H1 (cell line): ENCODE data around the gene ADAMTS20. TPM values are rescaled to one million over a fixed set of nuclear protein-coding genes. Genes with fewer than 3 reads are reported as not detected.

ENCODE experiments used
- CHD1 ChIP-seq: IDR thresholded peaks from 2 replicates; pipeline ENCODE4 v1.6.1; 2012; ENCODE audit warnings: low read depth, low read length, improper control_type of control experiment
- GABPA ChIP-seq: IDR thresholded peaks from 2 replicates; pipeline ENCODE4 v1.6.1; 2011; ENCODE audit warnings: mild to moderate bottlenecking, low read length, moderate library complexity, borderline replicate concordance; ENCODE audit not compliant: insufficient read depth
- HDAC6 ChIP-seq: IDR thresholded peaks from one replicate; pipeline ENCODE4 v1.7.1; 2012; ENCODE audit warnings: low read depth, mild to moderate bottlenecking, inconsistent platforms, low read length, moderate library complexity
- MAFK ChIP-seq: IDR thresholded peaks from 2 replicates; pipeline ENCODE4 v1.6.1; 2012; ENCODE audit warnings: low read depth, mild to moderate bottlenecking, improper control_type of control experiment, low read length
- RNF2 ChIP-seq: fragments of 200-900, 300-1000 bp; sonication (generic); IDR thresholded peaks from 2 replicates; pipeline ENCODE4 v1.7.1; 2016; ENCODE audit warnings: borderline replicate concordance, low read depth, mild to moderate bottlenecking, antibody characterized with exemption, low read length; ENCODE audit not compliant: poor library complexity, severe bottlenecking; ENCODE audit errors: missing control alignments
- SIX5 ChIP-seq: IDR thresholded peaks from 2 replicates; pipeline ENCODE4 v1.6.1; 2011; ENCODE audit warnings: mild to moderate bottlenecking, low read depth, low read length
- polyA plus RNA-seq, 7 experiments: library from polyadenylated mRNA; depleted of rRNA in 3 of 7; stranded (reverse) in 5 of 7; unstranded in 2 of 7; fragments of >200 nt in 5 of 7; fragments of 200-250 nt in 2 of 7; gene quantifications; 1 replicate in 5 of 7; 2 replicates in 1 of 7; 4 replicates in 1 of 7; pipeline versions ENCODE4 v1.2.1 to v1.2.3, GENCODE V29; 2011 to 2013; ENCODE audit warnings: missing spikeins in 2 of 7, mixed read lengths in 2 of 7
- total RNA-seq: library from RNA; stranded (reverse); fragmentation: NEBNext Ultra II Directional; extraction: Animal tissue kit (Norgen Biotek cat#: 25700); gene quantifications from 2 replicates; pipeline ENCODE4 v1.2.1, GENCODE V29; 2021
- TF ChIP-seq, protein P1 (sequence below): fragments of 300-600 bp; sonication (generic); IDR thresholded peaks from 2 replicates; pipeline ENCODE4 v1.7.1; 2012; ENCODE audit warnings: low read length, moderate library complexity, mild to moderate bottlenecking, inconsistent platforms; ENCODE audit not compliant: insufficient replicate concordance
- TF ChIP-seq, protein P2 (sequence below): IDR thresholded peaks from 2 replicates; pipeline ENCODE4 v1.6.1; 2012; ENCODE audit warnings: inconsistent platforms

ADAMTS20 gene
- total and polyA plus RNA-seq, 2 of the 8 experiments (the other 6 are each of a cell fraction or from before 2014, with no cell fraction given) = 2.9 to 5.1 TPM

- TF ChIP-seq, protein P1, sequence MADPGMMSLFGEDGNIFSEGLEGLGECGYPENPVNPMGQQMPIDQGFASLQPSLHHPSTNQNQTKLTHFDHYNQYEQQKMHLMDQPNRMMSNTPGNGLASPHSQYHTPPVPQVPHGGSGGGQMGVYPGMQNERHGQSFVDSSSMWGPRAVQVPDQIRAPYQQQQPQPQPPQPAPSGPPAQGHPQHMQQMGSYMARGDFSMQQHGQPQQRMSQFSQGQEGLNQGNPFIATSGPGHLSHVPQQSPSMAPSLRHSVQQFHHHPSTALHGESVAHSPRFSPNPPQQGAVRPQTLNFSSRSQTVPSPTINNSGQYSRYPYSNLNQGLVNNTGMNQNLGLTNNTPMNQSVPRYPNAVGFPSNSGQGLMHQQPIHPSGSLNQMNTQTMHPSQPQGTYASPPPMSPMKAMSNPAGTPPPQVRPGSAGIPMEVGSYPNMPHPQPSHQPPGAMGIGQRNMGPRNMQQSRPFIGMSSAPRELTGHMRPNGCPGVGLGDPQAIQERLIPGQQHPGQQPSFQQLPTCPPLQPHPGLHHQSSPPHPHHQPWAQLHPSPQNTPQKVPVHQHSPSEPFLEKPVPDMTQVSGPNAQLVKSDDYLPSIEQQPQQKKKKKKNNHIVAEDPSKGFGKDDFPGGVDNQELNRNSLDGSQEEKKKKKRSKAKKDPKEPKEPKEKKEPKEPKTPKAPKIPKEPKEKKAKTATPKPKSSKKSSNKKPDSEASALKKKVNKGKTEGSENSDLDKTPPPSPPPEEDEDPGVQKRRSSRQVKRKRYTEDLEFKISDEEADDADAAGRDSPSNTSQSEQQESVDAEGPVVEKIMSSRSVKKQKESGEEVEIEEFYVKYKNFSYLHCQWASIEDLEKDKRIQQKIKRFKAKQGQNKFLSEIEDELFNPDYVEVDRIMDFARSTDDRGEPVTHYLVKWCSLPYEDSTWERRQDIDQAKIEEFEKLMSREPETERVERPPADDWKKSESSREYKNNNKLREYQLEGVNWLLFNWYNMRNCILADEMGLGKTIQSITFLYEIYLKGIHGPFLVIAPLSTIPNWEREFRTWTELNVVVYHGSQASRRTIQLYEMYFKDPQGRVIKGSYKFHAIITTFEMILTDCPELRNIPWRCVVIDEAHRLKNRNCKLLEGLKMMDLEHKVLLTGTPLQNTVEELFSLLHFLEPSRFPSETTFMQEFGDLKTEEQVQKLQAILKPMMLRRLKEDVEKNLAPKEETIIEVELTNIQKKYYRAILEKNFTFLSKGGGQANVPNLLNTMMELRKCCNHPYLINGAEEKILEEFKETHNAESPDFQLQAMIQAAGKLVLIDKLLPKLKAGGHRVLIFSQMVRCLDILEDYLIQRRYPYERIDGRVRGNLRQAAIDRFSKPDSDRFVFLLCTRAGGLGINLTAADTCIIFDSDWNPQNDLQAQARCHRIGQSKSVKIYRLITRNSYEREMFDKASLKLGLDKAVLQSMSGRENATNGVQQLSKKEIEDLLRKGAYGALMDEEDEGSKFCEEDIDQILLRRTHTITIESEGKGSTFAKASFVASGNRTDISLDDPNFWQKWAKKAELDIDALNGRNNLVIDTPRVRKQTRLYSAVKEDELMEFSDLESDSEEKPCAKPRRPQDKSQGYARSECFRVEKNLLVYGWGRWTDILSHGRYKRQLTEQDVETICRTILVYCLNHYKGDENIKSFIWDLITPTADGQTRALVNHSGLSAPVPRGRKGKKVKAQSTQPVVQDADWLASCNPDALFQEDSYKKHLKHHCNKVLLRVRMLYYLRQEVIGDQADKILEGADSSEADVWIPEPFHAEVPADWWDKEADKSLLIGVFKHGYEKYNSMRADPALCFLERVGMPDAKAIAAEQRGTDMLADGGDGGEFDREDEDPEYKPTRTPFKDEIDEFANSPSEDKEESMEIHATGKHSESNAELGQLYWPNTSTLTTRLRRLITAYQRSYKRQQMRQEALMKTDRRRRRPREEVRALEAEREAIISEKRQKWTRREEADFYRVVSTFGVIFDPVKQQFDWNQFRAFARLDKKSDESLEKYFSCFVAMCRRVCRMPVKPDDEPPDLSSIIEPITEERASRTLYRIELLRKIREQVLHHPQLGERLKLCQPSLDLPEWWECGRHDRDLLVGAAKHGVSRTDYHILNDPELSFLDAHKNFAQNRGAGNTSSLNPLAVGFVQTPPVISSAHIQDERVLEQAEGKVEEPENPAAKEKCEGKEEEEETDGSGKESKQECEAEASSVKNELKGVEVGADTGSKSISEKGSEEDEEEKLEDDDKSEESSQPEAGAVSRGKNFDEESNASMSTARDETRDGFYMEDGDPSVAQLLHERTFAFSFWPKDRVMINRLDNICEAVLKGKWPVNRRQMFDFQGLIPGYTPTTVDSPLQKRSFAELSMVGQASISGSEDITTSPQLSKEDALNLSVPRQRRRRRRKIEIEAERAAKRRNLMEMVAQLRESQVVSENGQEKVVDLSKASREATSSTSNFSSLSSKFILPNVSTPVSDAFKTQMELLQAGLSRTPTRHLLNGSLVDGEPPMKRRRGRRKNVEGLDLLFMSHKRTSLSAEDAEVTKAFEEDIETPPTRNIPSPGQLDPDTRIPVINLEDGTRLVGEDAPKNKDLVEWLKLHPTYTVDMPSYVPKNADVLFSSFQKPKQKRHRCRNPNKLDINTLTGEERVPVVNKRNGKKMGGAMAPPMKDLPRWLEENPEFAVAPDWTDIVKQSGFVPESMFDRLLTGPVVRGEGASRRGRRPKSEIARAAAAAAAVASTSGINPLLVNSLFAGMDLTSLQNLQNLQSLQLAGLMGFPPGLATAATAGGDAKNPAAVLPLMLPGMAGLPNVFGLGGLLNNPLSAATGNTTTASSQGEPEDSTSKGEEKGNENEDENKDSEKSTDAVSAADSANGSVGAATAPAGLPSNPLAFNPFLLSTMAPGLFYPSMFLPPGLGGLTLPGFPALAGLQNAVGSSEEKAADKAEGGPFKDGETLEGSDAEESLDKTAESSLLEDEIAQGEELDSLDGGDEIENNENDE = no peak
- TF ChIP-seq SIX5 (no peak), CHD1 (no peak), HDAC6 (no peak), RNF2 (no peak), GABPA (no peak), MAFK (no peak)
- TF ChIP-seq, protein P2, sequence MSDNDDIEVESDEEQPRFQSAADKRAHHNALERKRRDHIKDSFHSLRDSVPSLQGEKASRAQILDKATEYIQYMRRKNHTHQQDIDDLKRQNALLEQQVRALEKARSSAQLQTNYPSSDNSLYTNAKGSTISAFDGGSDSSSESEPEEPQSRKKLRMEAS = no peak
Measured at GRCh38 chr12:43577381-43577780, 25.4 kb upstream of the ADAMTS20 start (continued).
